Prostate gland (tissue), 2 donors: ENCODE data around the gene NAE1. TPM values are rescaled to one million over a fixed set of nuclear protein-coding genes. Genes with fewer than 3 reads are reported as not detected.

ENCODE experiments used
- DNase-seq: peaks from one replicate; pipeline ENCODE4 v3.0.0-alpha.2; 2019; ENCODE audit warnings: low spot score
- H3K27ac ChIP-seq, 2 donors: fragments of 200-600 bp; sonication (generic); 2 replicates each; pipeline ENCODE4 v1.5.1; 2017 to 2019
- H3K27me3 ChIP-seq: fragments of 200-600 bp; sonication (generic); replicated peaks from 2 replicates; pipeline ENCODE4 v1.5.1; 2019; ENCODE audit not compliant: insufficient read depth
- H3K36me3 ChIP-seq, 2 donors: fragments of 200-600 bp; sonication (generic); 1 replicate in 1 of 2; 2 replicates in 1 of 2; pipeline versions ENCODE4 v1.5.1 to v1.8.1; 2017 to 2019
- H3K4me1 ChIP-seq: fragments of 200-600 bp; sonication (generic); replicated peaks from 2 replicates; pipeline ENCODE4 v1.5.1; 2019
- H3K4me3 ChIP-seq, 2 donors: fragments of 200-600 bp; sonication (generic); 2 replicates each; pipeline ENCODE4 v1.5.1; 2017 to 2019
- H3K9me3 ChIP-seq: fragments of 200-600 bp; sonication (generic); 2 replicates; pipeline ENCODE4 v1.5.1; 2017
- POLR2A ChIP-seq: fragments of 450-650 bp; IDR thresholded peaks from one replicate; pipeline ENCODE4 v1.6.1; 2016; ENCODE audit warnings: antibody characterized with exemption, mild to moderate bottlenecking
- POLR2AphosphoS5 ChIP-seq: sonication (generic); formaldehyde crosslinking; IDR thresholded peaks from one replicate; pipeline ENCODE4 v1.6.1; 2017; ENCODE audit warnings: antibody characterized with exemption
- WGBS: methylation state at CpG from one replicate; pipeline ENCODE4 v1.1.5; 2018; 5-methylcytosine and 5-hydroxymethylcytosine counted together
- intact Hi-C: fragments of 100-400 bp; cut with DNase I; formaldehyde crosslinking; loops from one replicate; pipeline ENCODE4 v1.14.2; 2022
- total RNA-seq, 2 donors: library from RNA; depleted of rRNA; stranded (reverse); fragments of >200 nt; gene quantifications; one replicate each; pipeline ENCODE4 v1.1.0, GENCODE V29; 2016
- TF ChIP-seq, protein P1 (sequence below), 4 experiments: fragments of 200-600 bp in 2 of 4; fragments of 450-650 bp in 2 of 4; sonication (generic) in 2 of 4; IDR thresholded peaks; 1 replicate in 3 of 4; 2 replicates in 1 of 4; pipeline ENCODE4 v1.5.1; 2016 to 2019; ENCODE audit warnings: antibody characterized with exemption in 4 of 4, mild to moderate bottlenecking in 2 of 4, moderate library complexity in 2 of 4

Gene NAE1
- total RNA-seq, 2 donors from 2014 or later = 39.6 to 58.2 TPM

DNA sequence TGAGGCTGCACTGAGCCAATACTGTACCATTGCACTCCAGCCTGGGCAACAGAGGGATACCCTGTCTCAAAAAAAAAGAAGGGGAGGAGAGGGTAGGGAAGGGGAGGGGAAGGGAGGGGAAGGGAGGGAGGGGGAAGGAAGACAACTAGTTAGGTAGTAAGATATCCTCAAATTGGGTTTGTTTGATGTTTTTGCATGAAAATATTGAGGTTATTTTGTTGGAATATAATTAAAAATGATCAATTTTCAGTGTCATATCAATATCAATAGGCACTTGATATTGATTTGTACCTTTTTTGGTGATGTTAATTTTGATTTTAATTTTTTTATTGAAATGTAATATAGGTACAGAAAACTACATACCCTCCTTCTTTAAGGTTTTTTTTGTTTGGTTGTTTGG is 32.9 kb upstream of the NAE1 start:
- TF ChIP-seq POLR2A (no peak), POLR2AphosphoS5 (no peak)
- TF ChIP-seq, protein P1, sequence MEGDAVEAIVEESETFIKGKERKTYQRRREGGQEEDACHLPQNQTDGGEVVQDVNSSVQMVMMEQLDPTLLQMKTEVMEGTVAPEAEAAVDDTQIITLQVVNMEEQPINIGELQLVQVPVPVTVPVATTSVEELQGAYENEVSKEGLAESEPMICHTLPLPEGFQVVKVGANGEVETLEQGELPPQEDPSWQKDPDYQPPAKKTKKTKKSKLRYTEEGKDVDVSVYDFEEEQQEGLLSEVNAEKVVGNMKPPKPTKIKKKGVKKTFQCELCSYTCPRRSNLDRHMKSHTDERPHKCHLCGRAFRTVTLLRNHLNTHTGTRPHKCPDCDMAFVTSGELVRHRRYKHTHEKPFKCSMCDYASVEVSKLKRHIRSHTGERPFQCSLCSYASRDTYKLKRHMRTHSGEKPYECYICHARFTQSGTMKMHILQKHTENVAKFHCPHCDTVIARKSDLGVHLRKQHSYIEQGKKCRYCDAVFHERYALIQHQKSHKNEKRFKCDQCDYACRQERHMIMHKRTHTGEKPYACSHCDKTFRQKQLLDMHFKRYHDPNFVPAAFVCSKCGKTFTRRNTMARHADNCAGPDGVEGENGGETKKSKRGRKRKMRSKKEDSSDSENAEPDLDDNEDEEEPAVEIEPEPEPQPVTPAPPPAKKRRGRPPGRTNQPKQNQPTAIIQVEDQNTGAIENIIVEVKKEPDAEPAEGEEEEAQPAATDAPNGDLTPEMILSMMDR (IDR thresholded peaks at IDR 0.05) = no peak
- Histone ChIP-seq H3K9me3 (no peaks in the 10 kb centered on the region), H3K27me3 (no peaks in the 10 kb centered on the region), H3K36me3 (no peaks in the 10 kb centered on the region), H3K27ac (no peak overlapping the region), H3K4me1 (no peaks in the 10 kb centered on the region), H3K4me3 (no peak overlapping the region)
- intact Hi-C loops = loop anchor here (10.0 kb wide), 1 partner anchor 459 kb away; no protein-coding TSS in a partner anchor
- DNase-seq = no peak

DNA sequence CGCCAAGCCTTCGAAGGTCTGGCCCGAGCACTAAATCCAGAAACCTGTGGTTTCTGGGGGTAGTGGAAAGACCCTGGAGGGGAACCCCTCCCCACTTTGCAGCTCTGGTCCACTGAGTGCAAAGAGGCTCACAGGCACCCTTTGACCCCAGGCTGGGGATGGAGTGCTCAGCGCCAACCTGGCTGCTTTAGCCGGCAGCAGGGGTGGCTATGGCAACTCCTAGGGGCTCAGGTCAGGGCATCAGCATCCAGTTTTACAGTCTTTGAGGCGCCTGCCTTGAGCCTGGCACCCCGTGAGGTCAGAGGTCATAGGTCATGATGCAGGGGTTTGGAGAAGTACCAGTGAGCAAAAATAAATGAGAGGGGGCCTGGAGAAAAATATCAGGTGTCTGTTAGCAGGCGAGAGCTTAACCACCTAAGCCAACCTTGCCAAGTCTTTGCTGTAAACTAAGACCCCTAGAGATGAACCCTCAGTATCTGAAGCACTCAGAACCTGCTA is 31.3 kb upstream of the NAE1 start:
- intact Hi-C loops = loop anchor here (10.0 kb wide), 1 partner anchor 457 kb away; no protein-coding TSS in a partner anchor

DNA sequence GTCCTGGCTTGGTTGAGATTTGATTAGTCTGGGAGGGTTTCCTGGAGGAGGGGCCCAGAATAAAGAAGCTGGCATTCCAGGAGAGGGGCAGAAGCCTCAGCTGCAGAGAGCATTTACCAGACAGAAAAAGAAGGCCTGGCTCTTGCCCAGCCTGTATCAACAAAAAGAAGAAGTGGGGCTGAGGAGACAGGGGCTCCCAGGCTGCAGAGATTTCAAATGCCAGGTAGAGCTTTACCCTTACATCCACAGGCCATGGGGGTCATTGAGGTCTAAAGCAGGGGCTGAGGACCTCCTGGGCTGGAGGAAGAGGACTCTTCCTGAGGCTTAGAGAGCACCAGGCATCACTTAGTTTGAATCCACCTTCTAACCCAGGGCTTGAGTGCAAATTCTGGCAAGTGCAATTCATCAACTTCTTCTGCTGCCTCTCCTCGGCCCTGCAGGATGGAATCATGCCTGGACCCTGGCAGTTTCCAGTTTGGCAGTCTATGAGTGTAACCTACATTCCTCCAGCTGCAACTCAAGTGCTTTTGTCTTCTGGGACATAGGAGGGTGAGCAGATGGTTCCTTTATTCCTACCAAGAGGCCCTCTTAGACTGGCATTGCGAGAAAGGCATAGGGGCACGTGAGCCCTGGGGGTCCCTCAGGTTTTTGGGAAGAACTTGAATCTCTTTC is 28.8 kb upstream of the NAE1 start:
- intact Hi-C loops = loop anchor here (10.0 kb wide), 1 partner anchor 455 kb away; no protein-coding TSS in a partner anchor
- TF ChIP-seq POLR2A (no peak), POLR2AphosphoS5 (no peak)
- TF ChIP-seq, protein P1 (IDR thresholded peaks at IDR 0.05) = no peak
- Histone ChIP-seq H3K27me3 (no peaks in the 10 kb centered on the region), H3K4me3 (no peak overlapping the region), H3K36me3 (no peaks in the 10 kb centered on the region), H3K9me3 (no peaks in the 10 kb centered on the region), H3K4me1 (no peaks in the 10 kb centered on the region), H3K27ac (no peak overlapping the region)
- 76% methylated on average over 3 of the region's 3 CpGs for WGBS
- no peak for DNase-seq

More for the DNA sequence above, 31.3 kb upstream of the NAE1 start:
- Histone ChIP-seq H3K9me3 (no peaks in the 10 kb centered on the region), H3K4me3 (no peak overlapping the region), H3K27me3 (no peaks in the 10 kb centered on the region), H3K4me1 (no peaks in the 10 kb centered on the region), H3K36me3 (no peaks in the 10 kb centered on the region), H3K27ac (no peak overlapping the region)
- no peak for DNase-seq
- WGBS = 92% methylated on average over 8 of the region's 8 CpGs
- TF ChIP-seq POLR2AphosphoS5 (no peak), POLR2A (no peak)
- TF ChIP-seq, protein P1 (IDR thresholded peaks at IDR 0.05) = no peak

DNA sequence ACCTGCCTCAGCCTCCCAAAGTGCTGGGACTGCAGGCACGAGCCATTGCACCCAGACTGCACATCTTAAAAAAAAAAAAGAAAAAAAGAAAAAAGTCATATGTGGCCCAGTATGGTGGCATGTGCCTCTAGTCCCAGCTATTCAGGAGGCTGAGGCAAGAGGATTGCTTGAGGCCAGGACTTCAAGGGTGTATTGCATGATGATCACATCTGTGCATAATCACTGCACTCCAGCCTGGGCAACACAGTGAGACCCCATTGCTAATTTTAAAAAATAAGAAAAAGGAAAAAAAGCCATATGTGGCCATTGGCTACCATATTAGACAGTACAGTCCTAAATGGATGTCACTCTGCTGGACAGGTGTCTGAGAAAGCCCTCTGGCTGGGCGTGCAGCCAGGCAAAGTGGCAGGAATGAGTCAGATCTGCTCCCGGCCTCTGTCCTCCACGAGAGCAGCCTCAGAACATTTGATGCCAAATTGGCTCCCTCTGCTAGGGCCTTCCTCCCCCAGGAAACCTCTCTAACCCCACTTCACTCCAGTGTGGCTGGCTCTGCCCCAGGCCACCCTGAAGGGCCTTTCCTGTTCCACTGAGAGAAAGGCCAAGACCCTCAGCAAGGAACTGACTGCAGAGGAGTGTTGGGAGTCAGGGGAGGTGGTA is 28.1 kb upstream of the NAE1 start:
- no peaks in the 10 kb centered on the region for H3K36me3 ChIP-seq
- TF ChIP-seq POLR2A (no peak), POLR2AphosphoS5 (no peak)
- TF ChIP-seq, protein P1 (IDR thresholded peaks at IDR 0.05) = no peak
- WGBS = 49% methylated on average over 4 of the region's 4 CpGs
- no peak for DNase-seq
- intact Hi-C loops = no loop called here
- no peak overlapping the region for H3K27ac ChIP-seq
- H3K4me1 ChIP-seq = no peaks in the 10 kb centered on the region
- no peaks in the 10 kb centered on the region for H3K9me3 ChIP-seq
- no peak overlapping the region for H3K4me3 ChIP-seq
- H3K27me3 ChIP-seq = no peaks in the 10 kb centered on the region
